HepG2 (cell line): Measurements from ENCODE around the gene SDK1.

ENCODE experiments used
- ATF5 ChIP-seq: sonication (generic); formaldehyde crosslinking; IDR thresholded peaks from 2 replicates; pipeline ENCODE4 v1.4.0; 2020; ENCODE audit warnings: mild to moderate bottlenecking, low read depth, missing genetic modification reagents
- CTCF ChIP-seq: sonication (generic); formaldehyde crosslinking; IDR thresholded peaks from 2 replicates; pipeline ENCODE4 v1.5.0; 2020; ENCODE audit warnings: mild to moderate bottlenecking, missing genetic modification reagents, moderate library complexity
- DR1 ChIP-seq: sonication (generic); formaldehyde crosslinking; IDR thresholded peaks from 2 replicates; pipeline ENCODE4 v1.8.0; 2021; ENCODE audit warnings: mild to moderate bottlenecking, missing genetic modification reagents, inconsistent platforms
- ELF4 ChIP-seq: sonication (generic); formaldehyde crosslinking; IDR thresholded peaks from 2 replicates; pipeline ENCODE4 v1.5.0; 2020; ENCODE audit warnings: missing genetic modification reagents, mild to moderate bottlenecking, moderate library complexity, borderline replicate concordance
- GMEB1 ChIP-seq: sonication (generic); formaldehyde crosslinking; IDR thresholded peaks from 2 replicates; pipeline ENCODE4 v1.5.1; 2020; ENCODE audit warnings: missing genetic modification reagents, mild to moderate bottlenecking, borderline replicate concordance
- HMGXB4 ChIP-seq, 2 experiments: sonication (generic) in 1 of 2; formaldehyde crosslinking in 1 of 2; IDR thresholded peaks; 2 replicates each; pipeline versions ENCODE4 v1.4.0 to v1.6.1; 2018 to 2020; ENCODE audit warnings: missing genetic modification reagents in 2 of 2, borderline replicate concordance in 1 of 2, low read depth in 1 of 2, mild to moderate bottlenecking in 1 of 2, missing biosample characterization in 1 of 2
- IRF9 ChIP-seq: sonication (generic); formaldehyde crosslinking; IDR thresholded peaks from 2 replicates; pipeline ENCODE4 v1.8.0; 2022; ENCODE audit warnings: missing genetic modification reagents, mild to moderate bottlenecking, borderline replicate concordance
- ZBTB26 ChIP-seq: IDR thresholded peaks from 2 replicates; pipeline ENCODE4 v1.6.1; 2016; ENCODE audit warnings: missing compliant biosample characterization, missing genetic modification reagents, borderline replicate concordance
- ZFP1 ChIP-seq: IDR thresholded peaks from 2 replicates; pipeline ENCODE4 v1.6.1; 2016
- ZFP36L1 ChIP-seq: sonication (generic); formaldehyde crosslinking; IDR thresholded peaks from 2 replicates; pipeline ENCODE4 v1.8.0; 2022; ENCODE audit warnings: mild to moderate bottlenecking, missing genetic modification reagents, moderate library complexity
- ZNF777 ChIP-seq: sonication (generic); formaldehyde crosslinking; IDR thresholded peaks from 2 replicates; pipeline ENCODE4 v1.4.0; 2020; ENCODE audit warnings: missing genetic modification reagents
- ZSCAN5A ChIP-seq: sonication (generic); formaldehyde crosslinking; IDR thresholded peaks from 2 replicates; pipeline ENCODE4 v1.8.0; 2022; ENCODE audit warnings: mild to moderate bottlenecking, missing genetic modification reagents, borderline replicate concordance

- TF ChIP-seq ZSCAN5A (no peak), HMGXB4 (CRISPR knock-in tag; IDR thresholded peaks at IDR 0.05; ENCODE audit: borderline replicate concordance in 1 of 2, low read depth in 1 of 2) (no peak), CTCF (CRISPR knock-in tag) (no peak), ELF4 (CRISPR knock-in tag) (no peak), ZFP36L1 (CRISPR knock-in tag) (no peak), ZFP1 (CRISPR knock-in tag) (no peak), ATF5 (CRISPR knock-in tag) (no peak), ZBTB26 (CRISPR knock-in tag) (no peak), DR1 (CRISPR knock-in tag) (no peak), ZNF777 (CRISPR knock-in tag) (no peak), GMEB1 (CRISPR knock-in tag) (no peak), IRF9 (CRISPR knock-in tag) (no peak)
Measured at GRCh38 chr7:3520206-3520605, 219.2 kb downstream of the SDK1 start.
